RWPE1 (cell line): ENCODE measurements around the gene CIC.
A peak's percentile ranks its signal among the peaks of the same experiment; 100 is the strongest.
"Not testable (repeated sequence)": the region's sequence is repeated elsewhere in the genome, so short reads cannot be mapped to it uniquely, and the experiment has no call there.

Source experiments
- CTCF ChIA-PET: fragments of 350-600 bp; sonication (Branson Sonifier 250); formaldehyde crosslinking; extraction: SDS; loops from one replicate; lab custom pipeline; 2021; lab: Yijun Ruan, JAX
- POLR2A ChIA-PET: fragments of 400-600 bp; formaldehyde crosslinking; extraction: SDS; loops from one replicate; lab custom pipeline; 2020; ENCODE audit warnings: antibody characterized with exemption; ENCODE audit not compliant: low non-redundant PET; lab: Yijun Ruan, JAX
- DNase-seq: peaks from one replicate; pipeline ENCODE4 v3.0.0; 2012; ENCODE audit warnings: low spot score
- H3K27ac ChIP-seq: fragments of 450-650 bp; 2 replicates; pipeline ENCODE4 v1.5.1; 2017
- CTCF ChIP-seq: fragments of 450-650 bp; conservative IDR thresholded peaks from 2 replicates; pipeline ENCODE4 v1.5.1; 2017; ENCODE audit warnings: low read depth, mild to moderate bottlenecking

Gene CIC

GRCh38 chr19:42332059-42332458, 63.0 kb downstream of the CIC start:
- no peak for DNase-seq
- ChIA-PET POLR2A (no interaction called here), CTCF (no interaction called here)
- H3K27ac ChIP-seq = no peak overlapping the region
- no peak for TF ChIP-seq CTCF

GRCh38 chr19:42333018-42333417, 64.0 kb downstream of the CIC start:
- H3K27ac ChIP-seq = peak overlapping the region; percentile 14
- POLR2A ChIA-PET = no interaction called here
- CTCF ChIA-PET = interaction anchor here (0.6 kb wide), 1 partner anchor 108 kb away, joined by 3 read pairs; no protein-coding TSS in a partner anchor
- DNase-seq = no peak
- no peak for TF ChIP-seq CTCF

- ChIA-PET POLR2A (no interaction called here), CTCF (no interaction called here)
- H3K27ac ChIP-seq = peak overlapping the region; percentile 14
- DNase-seq = no peak
- TF ChIP-seq CTCF = no peak
These were observed 65.1 kb downstream of the CIC start for GRCh38 chr19:42333975-42334696.

- ChIA-PET POLR2A (no interaction called here), CTCF (no interaction called here)
- DNase-seq = no peak
- peak overlapping the region; percentile 23; the same call in 1 of the 2 replicates for H3K27ac ChIP-seq
- no peak for TF ChIP-seq CTCF
These were observed 65.8 kb downstream of the CIC start for GRCh38 chr19:42334697-42335373.

- POLR2A ChIA-PET = no interaction called here
- no peak for DNase-seq
- H3K27ac ChIP-seq = peak overlapping the region; percentile 23; the same call in 1 of the 2 replicates
- no peak for TF ChIP-seq CTCF
- CTCF ChIA-PET = no interaction called here
These were observed 66.4 kb downstream of the CIC start for GRCh38 chr19:42335374-42335936.

GRCh38 chr19:42335971-42336370, 66.9 kb downstream of the CIC start:
- no peak overlapping the region for H3K27ac ChIP-seq
- ChIA-PET CTCF (no interaction called here), POLR2A (no interaction called here)
- no peak for TF ChIP-seq CTCF
- DNase-seq = no peak

- DNase-seq, POLR2A ChIA-PET, H3K27ac ChIP-seq, CTCF ChIA-PET: not testable (repeated sequence)
These were observed 70.2 kb downstream of the CIC start for GRCh38 chr19:42339126-42339860.

- POLR2A ChIA-PET, CTCF ChIA-PET, DNase-seq, H3K27ac ChIP-seq: not testable (repeated sequence)
These were observed 70.9 kb downstream of the CIC start for GRCh38 chr19:42339922-42340321.
